ENCODE measurements around the gene GNG3. TPM values are rescaled to one million over a fixed set of nuclear protein-coding genes. Genes with fewer than 3 reads are reported as not detected.

The GNG3 gene
- total and polyA plus RNA-seq, 2 of the 8 experiments (the other 6 are each of a cell fraction or from before 2014, with no cell fraction given), result 4.9 to 12.1 TPM

DNA sequence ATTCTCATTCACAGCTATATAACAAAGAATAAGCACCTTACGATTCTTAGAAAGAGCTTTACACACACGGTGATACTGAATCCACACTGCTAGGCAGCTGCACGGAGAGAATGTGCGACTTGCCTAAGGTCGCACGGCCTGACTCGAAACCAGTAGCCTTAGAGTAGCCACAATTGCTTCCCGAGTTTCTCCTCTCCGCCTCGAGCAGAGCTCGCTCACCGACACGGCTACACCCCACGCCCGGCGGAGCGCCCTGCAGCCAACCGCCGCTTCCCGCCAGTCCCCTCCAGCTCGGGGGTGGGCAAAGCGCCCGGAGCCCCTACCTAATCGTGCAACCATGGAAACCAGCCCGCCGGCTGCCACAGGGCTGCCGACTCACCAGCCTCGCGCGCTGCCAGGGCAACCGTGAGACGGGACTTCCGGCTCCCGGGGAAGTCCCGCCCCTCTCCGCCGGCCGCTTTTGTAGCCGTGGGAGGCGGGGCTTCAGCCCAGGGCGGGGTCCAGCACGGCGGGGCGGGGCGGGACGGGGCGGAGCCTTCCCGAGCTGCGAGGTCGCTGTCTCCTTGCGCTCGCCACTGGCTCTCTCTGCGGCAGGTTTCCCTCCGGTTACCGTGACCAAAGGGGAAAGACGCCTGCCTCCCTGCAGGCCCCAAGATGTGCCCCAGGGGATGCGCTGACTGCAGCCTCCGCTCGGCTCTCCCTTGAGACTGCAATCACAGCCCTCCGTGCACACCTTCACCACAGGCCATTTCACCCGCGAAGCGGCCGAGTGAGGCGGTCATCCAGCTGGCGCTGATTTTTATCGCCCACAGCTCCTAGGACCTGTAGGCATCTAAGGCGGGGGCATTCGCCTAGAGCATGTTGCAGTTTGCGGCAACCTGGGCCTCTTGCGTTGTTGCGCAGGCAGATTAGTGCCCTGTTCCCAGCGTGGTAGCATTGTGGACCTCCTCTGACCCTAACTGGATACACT is 1.3 kb upstream of the GNG3 start (continued):
- TF ChIP-seq, protein P1, sequence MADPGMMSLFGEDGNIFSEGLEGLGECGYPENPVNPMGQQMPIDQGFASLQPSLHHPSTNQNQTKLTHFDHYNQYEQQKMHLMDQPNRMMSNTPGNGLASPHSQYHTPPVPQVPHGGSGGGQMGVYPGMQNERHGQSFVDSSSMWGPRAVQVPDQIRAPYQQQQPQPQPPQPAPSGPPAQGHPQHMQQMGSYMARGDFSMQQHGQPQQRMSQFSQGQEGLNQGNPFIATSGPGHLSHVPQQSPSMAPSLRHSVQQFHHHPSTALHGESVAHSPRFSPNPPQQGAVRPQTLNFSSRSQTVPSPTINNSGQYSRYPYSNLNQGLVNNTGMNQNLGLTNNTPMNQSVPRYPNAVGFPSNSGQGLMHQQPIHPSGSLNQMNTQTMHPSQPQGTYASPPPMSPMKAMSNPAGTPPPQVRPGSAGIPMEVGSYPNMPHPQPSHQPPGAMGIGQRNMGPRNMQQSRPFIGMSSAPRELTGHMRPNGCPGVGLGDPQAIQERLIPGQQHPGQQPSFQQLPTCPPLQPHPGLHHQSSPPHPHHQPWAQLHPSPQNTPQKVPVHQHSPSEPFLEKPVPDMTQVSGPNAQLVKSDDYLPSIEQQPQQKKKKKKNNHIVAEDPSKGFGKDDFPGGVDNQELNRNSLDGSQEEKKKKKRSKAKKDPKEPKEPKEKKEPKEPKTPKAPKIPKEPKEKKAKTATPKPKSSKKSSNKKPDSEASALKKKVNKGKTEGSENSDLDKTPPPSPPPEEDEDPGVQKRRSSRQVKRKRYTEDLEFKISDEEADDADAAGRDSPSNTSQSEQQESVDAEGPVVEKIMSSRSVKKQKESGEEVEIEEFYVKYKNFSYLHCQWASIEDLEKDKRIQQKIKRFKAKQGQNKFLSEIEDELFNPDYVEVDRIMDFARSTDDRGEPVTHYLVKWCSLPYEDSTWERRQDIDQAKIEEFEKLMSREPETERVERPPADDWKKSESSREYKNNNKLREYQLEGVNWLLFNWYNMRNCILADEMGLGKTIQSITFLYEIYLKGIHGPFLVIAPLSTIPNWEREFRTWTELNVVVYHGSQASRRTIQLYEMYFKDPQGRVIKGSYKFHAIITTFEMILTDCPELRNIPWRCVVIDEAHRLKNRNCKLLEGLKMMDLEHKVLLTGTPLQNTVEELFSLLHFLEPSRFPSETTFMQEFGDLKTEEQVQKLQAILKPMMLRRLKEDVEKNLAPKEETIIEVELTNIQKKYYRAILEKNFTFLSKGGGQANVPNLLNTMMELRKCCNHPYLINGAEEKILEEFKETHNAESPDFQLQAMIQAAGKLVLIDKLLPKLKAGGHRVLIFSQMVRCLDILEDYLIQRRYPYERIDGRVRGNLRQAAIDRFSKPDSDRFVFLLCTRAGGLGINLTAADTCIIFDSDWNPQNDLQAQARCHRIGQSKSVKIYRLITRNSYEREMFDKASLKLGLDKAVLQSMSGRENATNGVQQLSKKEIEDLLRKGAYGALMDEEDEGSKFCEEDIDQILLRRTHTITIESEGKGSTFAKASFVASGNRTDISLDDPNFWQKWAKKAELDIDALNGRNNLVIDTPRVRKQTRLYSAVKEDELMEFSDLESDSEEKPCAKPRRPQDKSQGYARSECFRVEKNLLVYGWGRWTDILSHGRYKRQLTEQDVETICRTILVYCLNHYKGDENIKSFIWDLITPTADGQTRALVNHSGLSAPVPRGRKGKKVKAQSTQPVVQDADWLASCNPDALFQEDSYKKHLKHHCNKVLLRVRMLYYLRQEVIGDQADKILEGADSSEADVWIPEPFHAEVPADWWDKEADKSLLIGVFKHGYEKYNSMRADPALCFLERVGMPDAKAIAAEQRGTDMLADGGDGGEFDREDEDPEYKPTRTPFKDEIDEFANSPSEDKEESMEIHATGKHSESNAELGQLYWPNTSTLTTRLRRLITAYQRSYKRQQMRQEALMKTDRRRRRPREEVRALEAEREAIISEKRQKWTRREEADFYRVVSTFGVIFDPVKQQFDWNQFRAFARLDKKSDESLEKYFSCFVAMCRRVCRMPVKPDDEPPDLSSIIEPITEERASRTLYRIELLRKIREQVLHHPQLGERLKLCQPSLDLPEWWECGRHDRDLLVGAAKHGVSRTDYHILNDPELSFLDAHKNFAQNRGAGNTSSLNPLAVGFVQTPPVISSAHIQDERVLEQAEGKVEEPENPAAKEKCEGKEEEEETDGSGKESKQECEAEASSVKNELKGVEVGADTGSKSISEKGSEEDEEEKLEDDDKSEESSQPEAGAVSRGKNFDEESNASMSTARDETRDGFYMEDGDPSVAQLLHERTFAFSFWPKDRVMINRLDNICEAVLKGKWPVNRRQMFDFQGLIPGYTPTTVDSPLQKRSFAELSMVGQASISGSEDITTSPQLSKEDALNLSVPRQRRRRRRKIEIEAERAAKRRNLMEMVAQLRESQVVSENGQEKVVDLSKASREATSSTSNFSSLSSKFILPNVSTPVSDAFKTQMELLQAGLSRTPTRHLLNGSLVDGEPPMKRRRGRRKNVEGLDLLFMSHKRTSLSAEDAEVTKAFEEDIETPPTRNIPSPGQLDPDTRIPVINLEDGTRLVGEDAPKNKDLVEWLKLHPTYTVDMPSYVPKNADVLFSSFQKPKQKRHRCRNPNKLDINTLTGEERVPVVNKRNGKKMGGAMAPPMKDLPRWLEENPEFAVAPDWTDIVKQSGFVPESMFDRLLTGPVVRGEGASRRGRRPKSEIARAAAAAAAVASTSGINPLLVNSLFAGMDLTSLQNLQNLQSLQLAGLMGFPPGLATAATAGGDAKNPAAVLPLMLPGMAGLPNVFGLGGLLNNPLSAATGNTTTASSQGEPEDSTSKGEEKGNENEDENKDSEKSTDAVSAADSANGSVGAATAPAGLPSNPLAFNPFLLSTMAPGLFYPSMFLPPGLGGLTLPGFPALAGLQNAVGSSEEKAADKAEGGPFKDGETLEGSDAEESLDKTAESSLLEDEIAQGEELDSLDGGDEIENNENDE (IDR thresholded peaks at IDR 0.05; ENCODE audit: insufficient replicate concordance, low read length), result no peak
- TF ChIP-seq CHD2 (IDR thresholded peaks at IDR 0.05; ENCODE audit: low read length) (no peak), GTF2F1 (IDR thresholded peaks at IDR 0.05; ENCODE audit: borderline replicate concordance, low read depth, low read length) (no peak), SIRT6 (IDR thresholded peaks at IDR 0.05; ENCODE audit: low read length) (no peak), JUND (IDR thresholded peaks at IDR 0.05; ENCODE audit: low read length) (no peak), TAF7 (optimal IDR thresholded peaks at IDR 0.05; ENCODE audit: borderline replicate concordance, low read depth, low read length) (no peak), YY1 (IDR thresholded peaks at IDR 0.05; ENCODE audit: low read depth, low read length) (no peak), KDM1A (IDR thresholded peaks at IDR 0.05; ENCODE audit: borderline replicate concordance, low read length) (no peak)
- TF ChIP-seq, protein P2, sequence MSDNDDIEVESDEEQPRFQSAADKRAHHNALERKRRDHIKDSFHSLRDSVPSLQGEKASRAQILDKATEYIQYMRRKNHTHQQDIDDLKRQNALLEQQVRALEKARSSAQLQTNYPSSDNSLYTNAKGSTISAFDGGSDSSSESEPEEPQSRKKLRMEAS (IDR thresholded peaks at IDR 0.05), result no peak
